Panc1 (cell line): Measurements from ENCODE around the gene TMEM61. TPM values are rescaled to one million over a fixed set of nuclear protein-coding genes. Genes with fewer than 3 reads are reported as not detected.

Experiments
- ATAC-seq: fragments of 200-7000 bp; cut with Tn5 transposase; 2 replicates; pipeline ENCODE4 v1.9.1; 2020; ENCODE audit warnings: mild to moderate bottlenecking, moderate library complexity
- BruUV-seq: library from RNA; stranded (reverse); fragments of 400-500 nt; replicated peaks from 2 replicates; lab custom pipeline; 2021; lab: Mats Ljungman, UMichigan
- CTCF ChIA-PET: fragments of 300-600 bp; sonication (Branson Sonifier 250); formaldehyde crosslinking; loops from one replicate; lab custom pipeline; 2022; ENCODE audit warnings: antibody characterized with exemption; lab: Charles Lee
- POLR2A ChIA-PET: fragments of 300-600 bp; sonication (Branson Sonifier 250); formaldehyde crosslinking; loops from one replicate; lab custom pipeline; 2022; ENCODE audit warnings: antibody characterized with exemption; lab: Charles Lee
- DNase-seq: peaks from one replicate; pipeline ENCODE4 v3.0.0-alpha.2; 2010; ENCODE audit warnings: low read depth, low spot score
- H3K27ac ChIP-seq: 2 replicates; pipeline ENCODE4 v1.5.1; 2011; ENCODE audit warnings: mild to moderate bottlenecking, low read length, inconsistent platforms
- H3K27me3 ChIP-seq: fragments of 200-500 bp; sonication (Bioruptor generic); 2 replicates; pipeline ENCODE4 v1.6.0; 2014; ENCODE audit warnings: low read length, inconsistent platforms; ENCODE audit not compliant: control insufficient read depth, insufficient read depth
- H3K36me3 ChIP-seq: fragments of 200-500 bp; sonication (Bioruptor generic); 2 replicates; pipeline ENCODE4 v1.5.1; 2014; ENCODE audit warnings: inconsistent platforms, mild to moderate bottlenecking, low read length, moderate library complexity; ENCODE audit not compliant: control insufficient read depth, insufficient read depth
- H3K4me1 ChIP-seq: 2 replicates; pipeline ENCODE4 v1.5.1; 2011; ENCODE audit warnings: inconsistent platforms, mild to moderate bottlenecking, low read length, moderate library complexity; ENCODE audit not compliant: control insufficient read depth, insufficient read depth
- H3K4me3 ChIP-seq, 2 experiments: 2 replicates each; pipeline ENCODE4 v1.5.1; 2011 to 2012; ENCODE audit warnings: low read depth in 2 of 2, low read length in 2 of 2, mild to moderate bottlenecking in 2 of 2, inconsistent platforms in 1 of 2, moderate library complexity in 1 of 2
- H3K9me3 ChIP-seq: fragments of 200-500 bp; sonication (Bioruptor generic); 2 replicates; pipeline ENCODE4 v1.5.1; 2014; ENCODE audit warnings: low read depth, mild to moderate bottlenecking, inconsistent platforms, low read length, moderate library complexity; ENCODE audit not compliant: control insufficient read depth, insufficient read depth
- CTCF ChIP-seq: fragments of 450-650 bp; IDR thresholded peaks from 2 replicates; pipeline ENCODE4 v1.5.1; 2017; ENCODE audit warnings: mild to moderate bottlenecking
- POLR2AphosphoS5 ChIP-seq: IDR thresholded peaks from 2 replicates; pipeline ENCODE4 v1.6.1; 2012; ENCODE audit warnings: mild to moderate bottlenecking, low read depth, low read length, moderate library complexity
- REST ChIP-seq, 2 experiments: IDR thresholded peaks; 2 replicates each; pipeline ENCODE4 v1.6.1; 2011 to 2012; ENCODE audit warnings: low read depth in 2 of 2, control low read depth in 1 of 2, low read length in 1 of 2, mild to moderate bottlenecking in 1 of 2, moderate library complexity in 1 of 2; ENCODE audit not compliant: insufficient read depth in 1 of 2
- SIN3A ChIP-seq: IDR thresholded peaks from 2 replicates; pipeline ENCODE4 v1.6.1; 2012; ENCODE audit warnings: low read depth, mild to moderate bottlenecking, low read length, moderate library complexity, borderline replicate concordance; ENCODE audit not compliant: insufficient read depth
- TCF7L2 ChIP-seq: IDR thresholded peaks from 2 replicates; pipeline ENCODE4 v1.6.1; 2011; ENCODE audit warnings: mild to moderate bottlenecking, low read depth, low read length, inconsistent platforms
- in situ Hi-C: cut with HindIII; loops from 2 replicates; pipeline ENCODE4 v1.10.0; 2016; ENCODE audit warnings: low sequenced_read_pairs, low pct_unique_long_range_greater_than_20kb
- intact Hi-C: fragments of 100-400 bp; cut with micrococcal nuclease; formaldehyde crosslinking; loops from one replicate; pipeline ENCODE4 v1.10.0; 2022; ENCODE audit not compliant: unreplicated experiment
- total RNA-seq: library from RNA; stranded (reverse); gene quantifications from one replicate; pipeline ENCODE4 v1.2.1, GENCODE V29; 2021; ENCODE audit not compliant: unreplicated experiment

The TMEM61 gene
- total RNA-seq, 1 experiment from 2014 or later, result not detected

GRCh38 chr1:54972436-54972835, 8.0 kb upstream of the TMEM61 start:
- in situ Hi-C loops (no loop called here), intact Hi-C loops (no loop called here)
- Histone ChIP-seq H3K27ac (no peak overlapping the region), H3K27me3 (no peaks in the 10 kb centered on the region), H3K36me3 (no peaks in the 10 kb centered on the region), H3K4me3 (no peak overlapping the region), H3K4me1 (peaks cover 4% of the 10 kb centered on the region; the same call in 1 of the 2 replicates), H3K9me3 (no peaks in the 10 kb centered on the region)
- no TSS peak for BruUV-seq
- POLR2A ChIA-PET, result no interaction called here
- TF ChIP-seq POLR2AphosphoS5 (no peak), CTCF (no peak), SIN3A (no peak), TCF7L2 (no peak), REST (IDR thresholded peaks at IDR 0.05; ENCODE audit: insufficient read depth in 1 of 2, low read depth in 2 of 2, low read length in 1 of 2) (no peak)
- CTCF ChIA-PET, result interaction anchor here (0.5 kb wide), 1 partner anchor 78 kb away, joined by 4 read pairs; no protein-coding TSS in a partner anchor
- no peak for DNase-seq
- no peak for ATAC-seq

- in situ Hi-C loops (no loop called here), intact Hi-C loops (no loop called here)
- no peak for DNase-seq
- ChIA-PET CTCF (interaction anchor here (0.5 kb wide), 1 partner anchor 79 kb away, joined by 4 read pairs; no protein-coding TSS in a partner anchor), POLR2A (no interaction called here)
- no peaks in the 10 kb centered on the region for H3K27me3 ChIP-seq
- no peaks in the 10 kb centered on the region for H3K36me3 ChIP-seq
- H3K9me3 ChIP-seq, result no peaks in the 10 kb centered on the region
- no peak overlapping the region for H3K27ac ChIP-seq
- peak; percentile 77 for ATAC-seq
- peaks cover 4% of the 10 kb centered on the region; the same call in 1 of the 2 replicates for H3K4me1 ChIP-seq
- no peak for TF ChIP-seq POLR2AphosphoS5
- no peak for TF ChIP-seq TCF7L2
- no peak for TF ChIP-seq REST (IDR thresholded peaks at IDR 0.05; ENCODE audit: insufficient read depth in 1 of 2, low read depth in 2 of 2, low read length in 1 of 2)
- TF ChIP-seq CTCF, result peak; percentile 71
- no peak for TF ChIP-seq SIN3A
- H3K4me3 ChIP-seq, result no peak overlapping the region
- BruUV-seq, result no TSS peak
These were observed 7.1 kb upstream of the TMEM61 start for GRCh38 chr1:54973205-54973921.
